ENCODE results near the gene IFI27L1. TPM values are rescaled to one million over a fixed set of nuclear protein-coding genes. Genes with fewer than 3 reads are reported as not detected.

IFI27L1 gene
- total RNA-seq, 1 donor, result 9.8 TPM

GRCh38 chr14:94103554-94104150 lies 22.5 kb downstream of the IFI27L1 start:
- no peaks in the 10 kb centered on the region for H3K9me3 ChIP-seq (ENCODE audit: low read depth, low read length)
- no peak for TF ChIP-seq CTCF (IDR thresholded peaks at IDR 0.05; ENCODE audit: extremely low read depth, low read depth, low read length)
- DNase-seq (ENCODE audit: insufficient read length, low spot score, missing footprints), result no peak

DNA sequence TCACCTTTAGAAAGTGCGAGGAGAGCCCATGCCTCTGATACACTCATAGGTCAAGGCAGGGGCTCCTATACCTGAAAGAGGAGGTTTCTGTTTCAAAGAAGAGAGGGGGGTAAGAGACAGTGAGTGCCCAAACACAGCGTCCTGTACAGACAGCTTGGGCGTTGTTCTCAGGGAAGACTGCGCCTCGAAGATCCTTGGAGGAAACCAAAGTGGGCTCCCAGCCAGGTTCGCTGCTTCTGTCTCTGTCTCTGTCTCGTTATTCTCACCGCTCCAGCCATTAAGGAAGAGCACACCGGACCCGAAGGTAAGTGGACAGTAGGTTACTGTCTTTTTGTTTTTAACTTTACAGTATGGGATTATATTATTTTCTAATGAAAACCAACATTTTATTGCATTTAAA lies 23.6 kb downstream of the IFI27L1 start:
- Histone ChIP-seq H2AFZ (ENCODE audit: low read length) (no peak overlapping the region), H3K36me3 (ENCODE audit: insufficient read depth, low read length) (no peaks in the 10 kb centered on the region), H3K4me2 (ENCODE audit: insufficient read depth, low read length) (no peak overlapping the region), H4K20me1 (ENCODE audit: insufficient read depth, low read length) (no peaks in the 10 kb centered on the region), H3K79me2 (ENCODE audit: insufficient read depth, low read length) (no peaks in the 10 kb centered on the region), H3K9me3 (ENCODE audit: low read depth, low read length) (no peaks in the 10 kb centered on the region), H3K4me1 (ENCODE audit: insufficient read depth, low read length) (peaks cover 16% of the 10 kb centered on the region), H3K27me3 (ENCODE audit: insufficient read depth, low read length) (no peaks in the 10 kb centered on the region), H3K27ac (ENCODE audit: low read depth, low read length) (no peak overlapping the region), H3K4me3 (ENCODE audit: insufficient read depth, low read length) (no peak overlapping the region)
- TF ChIP-seq CTCF (IDR thresholded peaks at IDR 0.05; ENCODE audit: extremely low read depth, low read depth, low read length), result no peak
- no peak for DNase-seq (ENCODE audit: insufficient read length, low spot score, missing footprints)

More at GRCh38 chr14:94103554-94104150, 22.5 kb downstream of the IFI27L1 start:
- Histone ChIP-seq H3K27ac (ENCODE audit: low read depth, low read length) (no peak overlapping the region), H3K79me2 (ENCODE audit: insufficient read depth, low read length) (no peaks in the 10 kb centered on the region), H3K4me2 (ENCODE audit: insufficient read depth, low read length) (no peak overlapping the region), H2AFZ (ENCODE audit: low read length) (no peak overlapping the region), H4K20me1 (ENCODE audit: insufficient read depth, low read length) (no peaks in the 10 kb centered on the region), H3K27me3 (ENCODE audit: insufficient read depth, low read length) (no peaks in the 10 kb centered on the region), H3K4me3 (ENCODE audit: insufficient read depth, low read length) (no peak overlapping the region), H3K4me1 (ENCODE audit: insufficient read depth, low read length) (peaks cover 16% of the 10 kb centered on the region), H3K36me3 (ENCODE audit: insufficient read depth, low read length) (no peaks in the 10 kb centered on the region)

DNA sequence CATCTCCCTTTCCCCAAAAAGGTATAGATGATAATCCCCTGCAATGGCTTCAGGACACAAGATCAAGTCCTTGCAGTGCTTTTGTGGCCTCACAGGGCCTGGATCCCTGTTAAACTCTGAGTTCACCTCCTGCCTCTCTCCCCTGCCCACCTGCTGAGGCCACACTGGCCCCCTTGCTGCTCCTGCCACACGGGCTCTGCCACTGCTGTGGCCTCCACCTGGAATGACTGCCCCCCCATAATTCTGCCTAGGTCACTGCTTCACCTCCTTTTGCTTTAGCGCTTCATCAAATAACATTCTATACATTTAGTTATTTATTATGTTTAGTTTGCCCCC lies 28.8 kb downstream of the IFI27L1 start:
- no peak overlapping the region for H2AFZ ChIP-seq (ENCODE audit: low read length)
- no peaks in the 10 kb centered on the region for H4K20me1 ChIP-seq (ENCODE audit: insufficient read depth, low read length)
- no peak for DNase-seq (ENCODE audit: insufficient read length, low spot score, missing footprints)
- H3K27ac ChIP-seq (ENCODE audit: low read depth, low read length), result no peak overlapping the region
- H3K4me2 ChIP-seq (ENCODE audit: insufficient read depth, low read length), result no peak overlapping the region
- H3K79me2 ChIP-seq (ENCODE audit: insufficient read depth, low read length), result no peaks in the 10 kb centered on the region
- H3K36me3 ChIP-seq (ENCODE audit: insufficient read depth, low read length), result no peaks in the 10 kb centered on the region
- H3K27me3 ChIP-seq (ENCODE audit: insufficient read depth, low read length), result no peaks in the 10 kb centered on the region
- H3K4me1 ChIP-seq (ENCODE audit: insufficient read depth, low read length), result peaks cover 15% of the 10 kb centered on the region
- no peak for TF ChIP-seq CTCF (IDR thresholded peaks at IDR 0.05; ENCODE audit: extremely low read depth, low read depth, low read length)
- H3K4me3 ChIP-seq (ENCODE audit: insufficient read depth, low read length), result no peak overlapping the region
- H3K9me3 ChIP-seq (ENCODE audit: low read depth, low read length), result no peaks in the 10 kb centered on the region

- Histone ChIP-seq H3K4me1 (ENCODE audit: insufficient read depth, low read length) (peaks cover 18% of the 10 kb centered on the region), H3K27ac (ENCODE audit: low read depth, low read length) (no peak within 1 kb of the TSS), H2AFZ (ENCODE audit: low read length) (no peak within 1 kb of the TSS), H3K4me2 (ENCODE audit: insufficient read depth, low read length) (no peak within 1 kb of the TSS), H3K36me3 (ENCODE audit: insufficient read depth, low read length) (no peaks in the 10 kb centered on the region), H3K79me2 (ENCODE audit: insufficient read depth, low read length) (no peaks in the 10 kb centered on the region), H3K9me3 (ENCODE audit: low read depth, low read length) (no peaks in the 10 kb centered on the region), H4K20me1 (ENCODE audit: insufficient read depth, low read length) (no peaks in the 10 kb centered on the region), H3K27me3 (ENCODE audit: insufficient read depth, low read length) (peaks cover 2% of the 10 kb centered on the region), H3K4me3 (ENCODE audit: insufficient read depth, low read length) (no peak within 1 kb of the TSS)
- no peak for TF ChIP-seq CTCF (IDR thresholded peaks at IDR 0.05; ENCODE audit: extremely low read depth, low read depth, low read length)
- DNase-seq (ENCODE audit: insufficient read length, low spot score, missing footprints), result peak; percentile 87
Measured at GRCh38 chr14:94110552-94111181, 29.6 kb downstream of the IFI27L1 start, which contains the start of gene IFI27. TSS of gene IFI27 (plus strand) at chr14:94110736.
